BE2C (cell line): ENCODE results near the gene CPT2.

Experiments
- DNase-seq: peaks from one replicate; pipeline ENCODE4 v3.0.0-alpha.2; 2020
- H3K27me3 ChIP-seq: fragments of 250-450 bp; sonication (Bioruptor Pico); 2 replicates; pipeline ENCODE4 v1.5.1; 2020; ENCODE audit warnings: mild to moderate bottlenecking
- H3K36me3 ChIP-seq: fragments of 250-450 bp; sonication (Bioruptor Pico); 2 replicates; pipeline ENCODE4 v1.5.1; 2020; ENCODE audit warnings: mild to moderate bottlenecking
- H3K4me1 ChIP-seq: fragments of 250-450 bp; sonication (Bioruptor Pico); 2 replicates; pipeline ENCODE4 v1.5.1; 2020
- H3K4me3 ChIP-seq: 2 replicates; pipeline ENCODE4 v1.5.1; 2011; ENCODE audit warnings: low read depth, low read length
- H3K9me3 ChIP-seq: fragments of 250-450 bp; sonication (Bioruptor Pico); 2 replicates; pipeline ENCODE4 v1.5.1; 2020
- TF ChIP-seq, protein P1 (sequence below): IDR thresholded peaks from 2 replicates; pipeline ENCODE4 v1.5.1; 2012; ENCODE audit warnings: mild to moderate bottlenecking, low read depth, low read length

The CPT2 gene

DNA sequence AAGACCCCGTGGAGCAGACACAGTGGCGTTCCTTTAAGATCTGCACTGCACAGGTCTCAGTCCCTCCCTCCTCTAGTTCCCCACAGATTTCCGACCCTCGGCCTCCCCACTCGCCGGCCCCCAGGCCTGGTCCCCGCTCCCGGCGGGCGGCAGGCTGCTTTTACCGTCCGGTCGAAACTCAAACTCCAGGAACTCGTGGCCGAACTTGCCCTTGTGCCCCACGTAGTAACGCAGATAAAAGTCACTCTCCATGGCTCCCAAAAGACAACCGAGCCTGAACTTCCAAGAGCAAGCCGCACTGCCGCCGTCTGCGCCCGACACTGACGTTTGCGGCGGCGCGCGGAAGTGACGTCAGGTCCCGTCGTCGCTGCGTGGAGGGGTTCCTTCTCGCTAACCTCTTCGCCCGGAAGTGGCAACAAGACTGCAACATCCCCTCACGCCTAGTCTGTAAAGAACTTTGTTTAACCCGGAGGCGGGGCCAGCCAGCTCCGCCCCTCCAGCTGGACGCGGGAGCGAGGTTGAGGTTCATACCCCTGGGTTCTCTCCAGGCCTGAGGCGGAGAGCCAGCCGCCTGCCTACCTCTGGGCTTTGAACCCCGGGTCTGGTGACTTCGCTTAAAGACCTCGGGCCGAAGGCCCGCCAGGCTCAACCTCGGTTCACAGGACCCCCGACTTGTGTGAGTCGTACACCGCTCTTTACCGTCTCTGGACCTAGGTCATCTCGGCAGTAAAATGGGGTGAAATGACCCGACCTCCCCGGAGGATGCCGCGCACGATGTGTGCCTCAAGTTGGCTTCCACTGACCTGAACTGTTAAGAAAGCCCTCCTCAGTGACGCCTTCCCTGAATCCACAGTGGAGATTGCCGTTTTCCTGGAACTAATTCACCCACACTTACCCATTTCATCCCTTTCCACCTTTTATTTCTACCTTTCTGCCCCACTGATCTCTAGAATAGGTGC, 41.9 kb downstream of the CPT2 start, which contains the start of gene MAGOH:
MAGOH (minus strand) TSS at position 322 of the 959 bp plus-strand sequence; CDS start at position 252, 70 bp downstream.
- H3K36me3 ChIP-seq: peaks cover 5% of the 10 kb centered on the region
- TF ChIP-seq, protein P1, sequence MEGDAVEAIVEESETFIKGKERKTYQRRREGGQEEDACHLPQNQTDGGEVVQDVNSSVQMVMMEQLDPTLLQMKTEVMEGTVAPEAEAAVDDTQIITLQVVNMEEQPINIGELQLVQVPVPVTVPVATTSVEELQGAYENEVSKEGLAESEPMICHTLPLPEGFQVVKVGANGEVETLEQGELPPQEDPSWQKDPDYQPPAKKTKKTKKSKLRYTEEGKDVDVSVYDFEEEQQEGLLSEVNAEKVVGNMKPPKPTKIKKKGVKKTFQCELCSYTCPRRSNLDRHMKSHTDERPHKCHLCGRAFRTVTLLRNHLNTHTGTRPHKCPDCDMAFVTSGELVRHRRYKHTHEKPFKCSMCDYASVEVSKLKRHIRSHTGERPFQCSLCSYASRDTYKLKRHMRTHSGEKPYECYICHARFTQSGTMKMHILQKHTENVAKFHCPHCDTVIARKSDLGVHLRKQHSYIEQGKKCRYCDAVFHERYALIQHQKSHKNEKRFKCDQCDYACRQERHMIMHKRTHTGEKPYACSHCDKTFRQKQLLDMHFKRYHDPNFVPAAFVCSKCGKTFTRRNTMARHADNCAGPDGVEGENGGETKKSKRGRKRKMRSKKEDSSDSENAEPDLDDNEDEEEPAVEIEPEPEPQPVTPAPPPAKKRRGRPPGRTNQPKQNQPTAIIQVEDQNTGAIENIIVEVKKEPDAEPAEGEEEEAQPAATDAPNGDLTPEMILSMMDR: no peak
- peak within 1 kb of the TSS; percentile 97 for H3K4me3 ChIP-seq
- H3K9me3 ChIP-seq: no peaks in the 10 kb centered on the region
- DNase-seq: peak; percentile 88
- no peaks in the 10 kb centered on the region for H3K4me1 ChIP-seq
- no peaks in the 10 kb centered on the region for H3K27me3 ChIP-seq

DNA sequence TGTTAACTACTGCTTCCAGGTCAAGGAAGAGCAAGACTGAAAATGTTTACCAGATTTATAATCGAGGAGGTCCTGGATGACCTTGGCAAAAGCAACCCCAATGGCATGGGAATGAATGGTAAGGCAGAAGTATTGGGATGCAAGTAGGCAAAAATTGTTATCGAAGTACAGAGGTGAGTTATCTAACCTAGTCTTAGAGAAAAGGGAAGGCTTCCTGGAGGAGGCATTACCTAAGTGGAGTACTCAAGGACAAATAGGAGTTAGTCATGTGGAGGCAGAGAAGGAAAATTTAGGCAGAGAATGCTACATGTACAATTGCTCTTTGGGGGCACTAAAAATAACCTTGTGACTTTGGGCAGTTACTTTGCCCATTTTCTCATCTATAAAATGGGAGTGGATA, 45.2 kb downstream of the CPT2 start:
- TF ChIP-seq, protein P1: no peak
- Histone ChIP-seq H3K4me1 (no peaks in the 10 kb centered on the region), H3K9me3 (no peaks in the 10 kb centered on the region), H3K4me3 (no peak overlapping the region), H3K27me3 (no peaks in the 10 kb centered on the region), H3K36me3 (no peaks in the 10 kb centered on the region)
- DNase-seq: no peak

DNA sequence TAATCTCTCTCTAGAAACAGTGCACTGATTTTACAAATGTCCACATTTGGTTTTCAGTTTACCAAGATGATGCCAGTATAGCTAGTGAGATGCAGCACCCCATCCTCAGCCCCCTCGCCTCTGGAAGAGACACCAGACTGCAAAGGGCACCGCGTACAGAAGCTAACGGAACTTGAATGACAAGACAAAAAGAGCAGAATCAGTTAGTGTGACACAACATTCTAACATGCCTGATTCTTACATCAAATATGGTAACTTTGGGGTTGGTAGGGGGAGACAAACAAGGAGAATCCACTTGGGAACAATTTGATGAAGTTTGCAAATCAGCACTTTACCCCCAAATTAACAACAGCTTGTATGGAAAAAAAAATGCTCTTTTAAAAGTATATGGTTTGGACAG, 45.8 kb downstream of the CPT2 start:
- H3K36me3 ChIP-seq: no peaks in the 10 kb centered on the region
- no peaks in the 10 kb centered on the region for H3K9me3 ChIP-seq
- no peak for DNase-seq
- no peaks in the 10 kb centered on the region for H3K4me1 ChIP-seq
- no peak overlapping the region for H3K4me3 ChIP-seq
- TF ChIP-seq, protein P1: no peak
- H3K27me3 ChIP-seq: no peaks in the 10 kb centered on the region

DNA sequence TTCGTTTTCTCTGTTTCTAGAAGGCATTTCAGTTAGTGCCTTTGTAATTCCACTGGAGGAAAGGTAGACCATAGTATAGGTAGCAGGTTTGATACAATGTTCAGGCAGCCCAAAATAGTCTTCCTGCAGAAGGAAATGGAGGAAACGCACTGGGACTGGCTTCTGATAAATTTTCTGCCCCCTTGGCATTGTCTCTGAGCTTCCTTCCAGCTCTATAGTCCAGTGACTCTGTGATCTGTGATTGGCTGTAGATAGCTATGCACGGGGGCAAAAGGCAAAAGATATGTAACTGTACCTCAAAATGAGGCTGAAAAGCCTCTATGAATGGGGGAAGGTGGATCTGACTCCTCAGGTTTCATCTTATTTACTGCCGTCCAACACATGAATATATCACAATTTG, 47.5 kb downstream of the CPT2 start:
- TF ChIP-seq, protein P1: no peak

DNA sequence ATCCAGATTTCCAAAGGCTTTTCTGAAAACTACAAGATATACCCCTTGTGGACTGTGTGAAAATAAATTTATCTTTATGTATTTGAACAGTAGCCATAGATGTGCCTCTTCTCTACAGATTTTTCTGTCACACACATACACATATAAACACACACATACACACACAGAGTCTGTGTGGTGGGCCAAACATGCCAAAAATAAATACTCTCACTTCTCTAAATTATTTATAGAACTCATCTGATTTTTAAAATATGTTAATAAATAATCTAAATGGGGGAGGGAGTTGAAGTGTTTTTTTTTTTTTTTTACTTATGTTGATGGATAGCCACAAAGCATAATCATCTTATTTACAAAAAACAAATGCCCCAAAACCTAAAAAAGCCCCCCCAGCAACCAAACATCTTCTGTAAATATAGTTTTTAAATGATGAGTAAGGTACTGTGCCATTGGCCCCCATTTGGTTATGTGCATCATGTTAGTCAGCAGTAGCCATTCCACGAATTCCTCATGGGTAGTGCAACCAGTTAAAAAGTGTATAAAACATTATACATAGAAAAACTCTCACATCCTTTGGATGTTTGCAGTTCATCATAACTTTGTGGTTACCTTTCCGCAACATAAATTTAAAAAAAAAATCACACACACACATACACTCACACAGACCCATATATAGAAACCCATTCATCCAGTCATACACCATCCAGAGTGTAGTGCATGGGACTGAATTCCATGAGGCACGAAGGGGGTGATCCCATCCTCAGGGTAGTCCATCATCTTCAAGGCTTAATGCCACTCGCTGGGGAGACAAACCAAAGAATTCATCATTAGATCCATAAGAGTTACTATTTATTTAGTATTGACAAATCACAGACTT, 49.9 kb downstream of the CPT2 start:
- no peaks in the 10 kb centered on the region for H3K4me1 ChIP-seq
- peaks cover 2% of the 10 kb centered on the region; the same call in 1 of the 2 replicates for H3K36me3 ChIP-seq
- H3K4me3 ChIP-seq: no peak overlapping the region
- TF ChIP-seq, protein P1: no peak
- no peaks in the 10 kb centered on the region for H3K9me3 ChIP-seq
- H3K27me3 ChIP-seq: no peaks in the 10 kb centered on the region
- DNase-seq: no peak

More for the DNA sequence above, 47.5 kb downstream of the CPT2 start:
- Histone ChIP-seq H3K36me3 (no peaks in the 10 kb centered on the region), H3K27me3 (no peaks in the 10 kb centered on the region), H3K9me3 (no peaks in the 10 kb centered on the region), H3K4me1 (no peaks in the 10 kb centered on the region), H3K4me3 (no peak overlapping the region)
- DNase-seq: no peak
